Right cardiac atrium (tissue), 5 donors: ENCODE results near the gene MARCKS. TPM values are rescaled to one million over a fixed set of nuclear protein-coding genes. Genes with fewer than 3 reads are reported as not detected.

Experiments
- ATAC-seq, 2 donors: fragments of 200-7000 bp; cut with Tn5 transposase; one replicate each; pipeline versions ENCODE4 v1.8.0 to v1.9.1; 2020; ENCODE audit warnings: moderate library complexity in 2 of 2, mild to moderate bottlenecking in 1 of 2
- DNase-seq, 3 donors: peaks; one replicate each; pipeline ENCODE4 v3.0.0-alpha.2; 2020
- H3K27ac ChIP-seq: one replicate; pipeline ENCODE4 v1.5.1; 2013; ENCODE audit warnings: mild to moderate bottlenecking, low read length, control low read depth, moderate library complexity
- H3K27me3 ChIP-seq: one replicate; pipeline ENCODE4 v1.6.1; 2013; ENCODE audit not compliant: control insufficient read depth, insufficient read depth
- H3K4me1 ChIP-seq: one replicate; pipeline ENCODE4 v1.6.1; 2013; ENCODE audit warnings: low read length; ENCODE audit not compliant: control insufficient read depth, insufficient read depth
- H3K4me3 ChIP-seq: one replicate; pipeline ENCODE4 v1.5.1; 2013; ENCODE audit warnings: low read length, control low read depth
- H3K9me3 ChIP-seq: one replicate; pipeline ENCODE4 v1.6.1; 2013; ENCODE audit warnings: low read length; ENCODE audit not compliant: control insufficient read depth
- WGBS: extraction: QIAGEN DNeasy Blood & Tissue Kit; methylation state at CpG from one replicate; pipeline ENCODE4 v1.1.7; 2013; 5-methylcytosine and 5-hydroxymethylcytosine counted together
- intact Hi-C, 4 donors: fragments of 100-400 bp; cut with DNase I; formaldehyde crosslinking; loops; one replicate each; pipeline versions ENCODE4 v1.11.0 to v1.14.0; 2022 to 2023
- long read RNA-seq, 4 donors: library from polyadenylated mRNA; unstranded; transcript quantifications; one replicate each; pipeline ENCODE4 v2.0.0, GENCODE V29; 2020 to 2021
- polyA plus RNA-seq: library from polyadenylated mRNA; stranded (reverse); fragments of 200-250 nt; gene quantifications from one replicate; pipeline ENCODE4 v1.2.3, GENCODE V29; 2013
- total RNA-seq, 4 donors: library from RNA; stranded (reverse); fragmentation: NEBNext Ultra II Directional; extraction: Animal tissue kit (Norgen Biotek cat#: 25700); gene quantifications; one replicate each; pipeline ENCODE4 v1.2.1, GENCODE V29; 2021
- donor health status: healthy with polysubstance abuse.
- donor health status: DM: no; HTN: yes; CAD: no.
- donor health status: DM: no; HTN: no; CAD: no.
- donor health status: DM: no; HTN: yes; CAD: no; lungs with severe emphysema.
- donor health status: DM: yes; HTN: yes; CAD: no.

The MARCKS gene, protein sequence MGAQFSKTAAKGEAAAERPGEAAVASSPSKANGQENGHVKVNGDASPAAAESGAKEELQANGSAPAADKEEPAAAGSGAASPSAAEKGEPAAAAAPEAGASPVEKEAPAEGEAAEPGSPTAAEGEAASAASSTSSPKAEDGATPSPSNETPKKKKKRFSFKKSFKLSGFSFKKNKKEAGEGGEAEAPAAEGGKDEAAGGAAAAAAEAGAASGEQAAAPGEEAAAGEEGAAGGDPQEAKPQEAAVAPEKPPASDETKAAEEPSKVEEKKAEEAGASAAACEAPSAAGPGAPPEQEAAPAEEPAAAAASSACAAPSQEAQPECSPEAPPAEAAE
- total RNA-seq = 10 to 100 TPM; 18.4 to 28.9 (median 23.6) TPM
- 11.0 TPM for polyA plus RNA-seq
- long read RNA-seq, donor 1, full-length matches to known transcripts = 15 of 47 reads
- long read RNA-seq, donor 1, partial matches to known transcripts = 0 of 47 reads
- long read RNA-seq, donor 1, other reads (novel, unspliced or antisense) = 32 of 47 reads
- long read RNA-seq, donor 2, full-length matches to known transcripts = 7 of 24 reads
- long read RNA-seq, donor 2, partial matches to known transcripts = 16 of 24 reads
- long read RNA-seq, donor 2, other reads (novel, unspliced or antisense) = 1 of 24 reads
- long read RNA-seq, donor 3, full-length matches to known transcripts = 1 of 5 reads
- long read RNA-seq, donor 3, partial matches to known transcripts = 0 of 5 reads
- long read RNA-seq, donor 3, other reads (novel, unspliced or antisense) = 4 of 5 reads
- long read RNA-seq, donor 4, full-length matches to known transcripts = 5 of 26 reads
- long read RNA-seq, donor 4, partial matches to known transcripts = 0 of 26 reads
- long read RNA-seq, donor 4, other reads (novel, unspliced or antisense) = 21 of 26 reads

DNA sequence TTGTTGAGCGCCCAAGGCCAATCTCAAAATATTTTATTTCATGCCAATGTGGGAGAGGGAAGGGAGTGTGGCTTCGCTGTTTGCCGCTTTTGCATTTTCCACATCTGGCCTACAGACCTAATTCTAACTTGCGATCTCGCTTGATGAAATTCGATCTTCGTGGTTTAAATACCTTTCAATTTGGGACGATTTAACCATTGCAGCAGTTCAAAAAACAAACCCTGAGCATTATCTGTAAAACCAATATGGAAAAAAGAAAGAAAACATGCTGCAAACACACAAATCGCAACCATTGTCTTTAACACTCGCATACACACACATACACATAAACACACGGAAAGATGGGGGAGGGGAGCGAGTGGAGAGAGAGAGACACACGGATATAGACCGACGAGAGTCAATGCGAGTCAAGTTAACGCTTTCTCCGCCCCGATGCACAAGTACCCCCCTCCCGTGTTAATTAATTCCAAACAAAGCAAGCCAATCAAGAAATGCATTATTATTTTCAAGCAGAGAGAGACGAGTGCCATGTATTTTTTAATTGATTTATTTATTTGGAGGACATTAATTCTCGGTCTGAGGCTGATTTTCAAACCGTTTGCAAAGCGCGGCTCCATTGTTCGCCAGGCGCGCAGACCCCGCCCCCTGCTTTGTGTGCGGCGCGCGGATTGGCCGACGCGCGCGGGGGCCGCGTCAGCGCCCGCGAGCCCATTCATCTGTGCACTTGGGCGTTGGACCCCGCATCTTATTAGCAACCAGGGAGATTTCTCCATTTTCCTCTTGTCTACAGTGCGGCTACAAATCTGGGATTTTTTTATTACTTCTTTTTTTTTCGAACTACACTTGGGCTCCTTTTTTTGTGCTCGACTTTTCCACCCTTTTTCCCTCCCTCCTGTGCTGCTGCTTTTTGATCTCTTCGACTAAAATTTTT, at the start of gene MARCKS:
MARCKS (plus strand) TSS at position 721 of the 931 bp plus-strand sequence. CDS start 401 bp downstream, outside the sequence.
- peak within 1 kb of the TSS; percentile 97 for H3K4me3 ChIP-seq
- under 1% methylated on average over 49 of the region's 49 CpGs for WGBS
- peak; percentile 80 to 83 for ATAC-seq
- H3K27ac ChIP-seq = peak within 1 kb of the TSS; percentile 87
- intact Hi-C loops = loop anchor here in 3 of 4 donors (5.0 to 10.0 kb wide), 4 partner anchors 292 to 1072 kb away; no protein-coding TSS in a partner anchor
- H3K4me1 ChIP-seq = no peaks in the 10 kb centered on the region
- H3K9me3 ChIP-seq = no peaks in the 10 kb centered on the region
- no peaks in the 10 kb centered on the region for H3K27me3 ChIP-seq
- peak; percentile 83 to 95 (median 92) for DNase-seq

DNA sequence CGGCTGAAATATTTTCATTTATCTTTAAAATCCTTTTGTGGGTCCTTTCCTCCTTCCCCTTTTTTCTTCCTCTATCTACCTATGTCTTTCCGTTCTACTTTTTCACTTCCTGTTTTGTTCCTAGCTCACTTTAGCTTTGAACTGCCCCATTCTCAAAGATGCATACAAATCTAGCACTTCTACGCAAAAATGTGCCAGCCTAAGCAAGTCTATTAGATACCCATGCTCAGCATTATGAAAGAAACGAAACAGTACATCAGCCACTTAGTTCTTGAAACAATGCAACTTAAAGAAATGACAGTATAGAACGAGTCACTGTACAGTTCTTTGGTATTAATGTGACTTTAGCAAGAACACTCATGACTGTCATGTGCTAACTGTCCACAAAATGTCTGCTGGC, 47.3 kb upstream of the MARCKS start:
- ATAC-seq = peak in 1 of 2 donors; percentile 31

DNA sequence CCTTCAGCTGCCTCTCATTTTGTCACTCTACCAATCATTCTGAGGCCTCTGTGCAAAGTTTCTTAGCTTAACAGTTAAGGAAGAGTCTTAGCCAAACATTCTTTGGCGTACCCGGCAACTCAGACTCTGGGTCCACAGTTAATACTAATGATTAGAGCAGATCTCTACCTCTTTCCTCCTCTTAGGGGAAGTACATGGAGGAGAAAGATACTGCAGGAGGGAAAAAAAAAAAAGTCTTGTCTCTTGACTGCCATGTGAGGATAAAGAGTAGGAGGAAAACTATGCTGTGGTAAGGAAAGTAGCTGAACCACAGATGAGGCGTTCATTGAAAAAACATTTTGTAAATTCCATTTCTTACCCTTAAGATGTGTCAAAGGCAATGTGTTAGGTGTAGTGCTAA, 44.0 kb upstream of the MARCKS start:
- WGBS = 60% methylated on average over 3 of the region's 3 CpGs
- Histone ChIP-seq H3K9me3 (no peaks in the 10 kb centered on the region), H3K4me3 (no peak overlapping the region), H3K4me1 (no peaks in the 10 kb centered on the region), H3K27ac (no peak overlapping the region), H3K27me3 (no peaks in the 10 kb centered on the region)
- ATAC-seq (no peak), DNase-seq (no peak)
- intact Hi-C loops = no loop called here

More for the DNA sequence above, 47.3 kb upstream of the MARCKS start:
- intact Hi-C loops = no loop called here
- no peak for DNase-seq
- H3K9me3 ChIP-seq = no peaks in the 10 kb centered on the region
- no peak overlapping the region for H3K4me3 ChIP-seq
- 77% methylated on average over 5 of the region's 5 CpGs for WGBS
- H3K27me3 ChIP-seq = no peaks in the 10 kb centered on the region
- H3K4me1 ChIP-seq = peaks cover 1% of the 10 kb centered on the region
- H3K27ac ChIP-seq = no peak overlapping the region

DNA sequence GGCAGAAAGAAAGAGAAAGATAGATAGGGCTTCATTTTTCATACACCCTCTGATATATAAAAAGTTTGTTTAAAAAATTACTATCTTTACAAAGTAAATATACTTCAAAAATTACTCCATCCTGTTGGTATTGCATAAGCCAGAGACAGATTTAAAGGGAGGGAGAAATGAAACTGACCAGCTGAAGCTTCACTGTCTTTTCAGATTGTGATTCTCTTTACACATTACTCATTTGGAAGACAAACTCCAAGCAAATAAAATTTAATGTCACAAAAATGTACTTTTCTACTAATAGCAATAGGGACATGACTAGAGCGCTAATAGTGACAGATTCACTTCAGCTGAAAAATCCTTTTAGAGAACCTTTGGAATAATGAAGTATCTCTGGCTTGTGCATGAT, 38.6 kb upstream of the MARCKS start:
- DNase-seq = no peak
- ATAC-seq = no peak

DNA sequence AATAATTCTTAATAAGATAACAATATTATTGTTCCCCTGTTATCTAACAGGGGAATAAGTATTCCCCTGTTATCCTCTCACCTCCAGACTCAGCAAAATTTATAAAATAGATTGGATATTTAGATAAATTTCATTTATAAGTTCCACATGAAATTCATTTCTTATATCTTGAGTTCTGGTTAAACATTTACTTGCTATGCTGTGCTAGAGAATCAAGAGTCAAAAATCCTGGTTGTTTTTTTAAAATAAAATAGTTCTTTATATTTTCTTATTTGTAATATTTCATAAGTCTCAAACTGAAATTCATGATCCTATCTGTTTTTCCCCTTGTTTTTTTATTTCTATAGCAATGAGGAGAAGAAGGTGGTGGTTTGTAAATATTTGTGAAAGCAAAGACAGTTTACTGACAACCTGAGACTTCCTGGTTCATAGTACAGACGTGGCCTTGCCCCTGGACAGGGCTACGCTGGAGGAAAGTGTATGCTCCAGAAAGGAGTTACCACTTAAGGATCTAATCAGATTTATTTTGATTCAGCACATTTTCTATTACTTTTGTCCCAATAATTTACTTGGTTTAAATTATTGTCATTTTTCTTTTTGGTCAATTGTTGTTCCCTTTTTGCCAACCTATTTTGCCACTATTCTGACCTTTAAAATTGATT, 37.8 kb upstream of the MARCKS start:
- Histone ChIP-seq H3K4me1 (no peaks in the 10 kb centered on the region), H3K9me3 (no peaks in the 10 kb centered on the region), H3K4me3 (no peak overlapping the region), H3K27me3 (no peaks in the 10 kb centered on the region), H3K27ac (no peak overlapping the region)
- no peak for DNase-seq
- intact Hi-C loops = no loop called here
- WGBS = 74% methylated on average over 2 of the region's 2 CpGs
- ATAC-seq = no peak

More for the DNA sequence above, 38.6 kb upstream of the MARCKS start:
- H3K27me3 ChIP-seq = no peaks in the 10 kb centered on the region
- H3K9me3 ChIP-seq = no peaks in the 10 kb centered on the region
- no peak overlapping the region for H3K27ac ChIP-seq
- intact Hi-C loops = no loop called here
- 83% methylated on average over 1 of the region's 1 CpG for WGBS
- H3K4me3 ChIP-seq = no peak overlapping the region
- no peaks in the 10 kb centered on the region for H3K4me1 ChIP-seq

DNA sequence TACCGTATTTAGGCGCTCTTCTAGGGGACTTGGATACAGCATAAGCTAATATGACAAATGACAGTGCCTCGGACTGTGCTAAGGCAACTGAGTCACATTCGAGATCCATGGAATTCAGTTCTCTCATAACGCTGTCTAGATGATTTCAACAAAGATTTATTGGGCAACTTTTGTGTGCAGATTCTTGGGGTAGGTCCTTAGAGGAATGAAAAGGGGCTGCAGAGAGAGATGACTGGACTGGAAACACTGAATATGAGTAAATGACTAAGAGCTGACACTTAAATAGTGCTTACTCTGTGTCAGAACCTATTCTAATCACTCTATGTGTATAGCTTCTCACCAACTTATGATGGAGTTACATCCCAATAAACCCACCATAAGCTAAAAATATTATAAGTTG, 36.4 kb upstream of the MARCKS start:
- H3K4me3 ChIP-seq = no peak overlapping the region
- no peak for ATAC-seq
- peaks cover 5% of the 10 kb centered on the region for H3K4me1 ChIP-seq
- intact Hi-C loops = no loop called here
- WGBS = 96% methylated on average over 5 of the region's 5 CpGs
- no peaks in the 10 kb centered on the region for H3K27me3 ChIP-seq
- no peaks in the 10 kb centered on the region for H3K9me3 ChIP-seq
- H3K27ac ChIP-seq = no peak overlapping the region
- no peak for DNase-seq

DNA sequence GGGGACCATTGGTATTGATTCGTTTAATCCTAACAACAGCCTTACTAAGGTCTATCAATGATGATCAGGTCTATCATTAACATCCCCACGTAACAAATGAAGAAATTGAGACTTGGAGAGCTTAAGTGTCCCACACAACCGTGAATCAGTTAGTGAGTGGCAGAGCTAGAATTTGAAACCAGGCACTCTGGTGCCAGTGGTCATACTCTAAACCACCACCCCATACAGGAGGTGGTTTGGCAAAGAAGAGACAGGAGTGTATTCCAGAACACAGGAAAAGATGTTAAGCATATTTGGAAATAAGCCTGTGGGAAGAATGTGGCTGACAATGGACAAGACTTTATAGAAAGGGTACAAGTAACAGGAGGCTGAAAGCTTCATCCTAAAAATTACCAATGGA, 35.7 kb upstream of the MARCKS start:
- ATAC-seq (no peak), DNase-seq (no peak)
- Histone ChIP-seq H3K4me3 (no peak overlapping the region), H3K27me3 (no peaks in the 10 kb centered on the region), H3K9me3 (no peaks in the 10 kb centered on the region), H3K27ac (no peak overlapping the region), H3K4me1 (peaks cover 5% of the 10 kb centered on the region)
- WGBS = 95% methylated on average over 3 of the region's 3 CpGs
- intact Hi-C loops = no loop called here

DNA sequence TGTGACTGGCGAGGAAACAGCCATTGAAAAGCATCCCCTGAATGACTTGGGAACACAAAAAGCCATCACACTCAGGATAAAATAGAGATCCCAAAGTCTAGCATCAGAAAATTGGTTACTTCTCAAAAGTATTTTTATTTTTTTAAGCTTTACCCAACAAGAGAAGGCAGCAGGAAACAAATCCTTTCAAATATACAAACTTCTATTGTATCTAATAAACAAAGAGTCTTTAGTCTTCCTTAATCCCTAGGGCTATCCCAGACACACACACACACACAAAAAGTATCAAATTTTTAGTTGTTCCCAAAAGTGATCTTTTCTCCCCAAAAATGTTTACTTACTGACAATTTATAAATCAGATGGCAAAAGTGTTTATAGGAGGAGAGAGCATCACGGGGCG, 33.2 kb upstream of the MARCKS start:
- no peaks in the 10 kb centered on the region for H3K27me3 ChIP-seq
- intact Hi-C loops = no loop called here
- ATAC-seq (no peak), DNase-seq (no peak)
- no peak overlapping the region for H3K27ac ChIP-seq
- no peak overlapping the region for H3K4me3 ChIP-seq
- no peaks in the 10 kb centered on the region for H3K9me3 ChIP-seq
- WGBS = 88% methylated on average over 3 of the region's 3 CpGs
- H3K4me1 ChIP-seq = peaks cover 5% of the 10 kb centered on the region

DNA sequence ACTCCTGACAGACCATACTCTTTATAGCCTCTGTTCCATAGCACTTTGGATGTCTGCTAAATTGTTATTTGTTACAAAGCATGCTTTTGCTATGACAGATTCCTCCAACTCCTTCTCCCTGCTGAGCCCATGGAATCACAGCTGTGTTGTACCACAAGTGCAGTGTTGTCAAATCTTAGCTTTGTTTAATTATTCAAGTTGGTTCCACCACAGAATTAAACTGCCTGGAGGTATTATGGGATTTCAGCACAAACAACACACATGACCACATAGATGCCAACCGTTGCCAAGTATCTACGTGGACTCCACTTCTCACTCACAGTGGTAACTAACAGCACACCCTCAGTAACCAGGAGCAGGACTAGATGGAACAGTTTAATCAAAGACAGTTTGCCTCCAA, 32.7 kb upstream of the MARCKS start:
- intact Hi-C loops = no loop called here

DNA sequence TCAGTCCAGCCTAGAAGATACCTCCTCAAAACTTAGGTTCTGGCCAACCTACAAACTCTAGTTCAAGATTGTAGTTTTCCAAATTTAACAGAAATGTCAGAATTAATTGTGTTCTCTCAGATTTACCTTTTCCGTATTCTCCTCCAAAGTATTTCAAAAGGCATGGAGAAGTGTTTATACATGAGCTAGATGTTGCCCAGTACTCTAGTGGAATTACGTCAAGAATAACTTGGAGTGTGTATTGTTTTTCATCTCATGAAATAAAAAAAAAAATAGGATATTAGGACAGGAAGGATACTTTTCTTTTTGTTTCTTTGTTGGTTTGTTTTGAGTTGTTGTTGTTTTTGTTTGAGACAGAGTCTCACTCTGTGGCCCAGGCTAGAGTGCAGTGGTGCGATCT, 32.3 kb upstream of the MARCKS start:
- ATAC-seq (no peak), DNase-seq (no peak)
- H3K27me3 ChIP-seq = no peaks in the 10 kb centered on the region
- H3K4me3 ChIP-seq = no peak overlapping the region
- 71% methylated on average over 3 of the region's 3 CpGs for whole genome bisulfite sequencing
- peaks cover 5% of the 10 kb centered on the region for H3K4me1 ChIP-seq
- H3K9me3 ChIP-seq = no peaks in the 10 kb centered on the region
- intact Hi-C loops = no loop called here
- no peak overlapping the region for H3K27ac ChIP-seq

More for the DNA sequence above, 32.7 kb upstream of the MARCKS start:
- no peak overlapping the region for H3K4me3 ChIP-seq
- ATAC-seq (no peak), DNase-seq (no peak)
- peaks cover 5% of the 10 kb centered on the region for H3K4me1 ChIP-seq
- H3K27me3 ChIP-seq = no peaks in the 10 kb centered on the region
- no peaks in the 10 kb centered on the region for H3K9me3 ChIP-seq
- 72% methylated on average over 2 of the region's 2 CpGs for WGBS
- H3K27ac ChIP-seq = no peak overlapping the region
